GM21515 (cell line): ENCODE measurements around the gene CBY1.
"Not testable (repeated sequence)": the region's sequence is repeated elsewhere in the genome, so short reads cannot be mapped to it uniquely, and the experiment has no call there.

ENCODE experiments used
- ATAC-seq: cut with Tn5 transposase; IDR thresholded peaks from one replicate; pipeline ENCODE4 v1.9.1; 2021; ENCODE audit not compliant: unreplicated experiment

Gene CBY1

DNA sequence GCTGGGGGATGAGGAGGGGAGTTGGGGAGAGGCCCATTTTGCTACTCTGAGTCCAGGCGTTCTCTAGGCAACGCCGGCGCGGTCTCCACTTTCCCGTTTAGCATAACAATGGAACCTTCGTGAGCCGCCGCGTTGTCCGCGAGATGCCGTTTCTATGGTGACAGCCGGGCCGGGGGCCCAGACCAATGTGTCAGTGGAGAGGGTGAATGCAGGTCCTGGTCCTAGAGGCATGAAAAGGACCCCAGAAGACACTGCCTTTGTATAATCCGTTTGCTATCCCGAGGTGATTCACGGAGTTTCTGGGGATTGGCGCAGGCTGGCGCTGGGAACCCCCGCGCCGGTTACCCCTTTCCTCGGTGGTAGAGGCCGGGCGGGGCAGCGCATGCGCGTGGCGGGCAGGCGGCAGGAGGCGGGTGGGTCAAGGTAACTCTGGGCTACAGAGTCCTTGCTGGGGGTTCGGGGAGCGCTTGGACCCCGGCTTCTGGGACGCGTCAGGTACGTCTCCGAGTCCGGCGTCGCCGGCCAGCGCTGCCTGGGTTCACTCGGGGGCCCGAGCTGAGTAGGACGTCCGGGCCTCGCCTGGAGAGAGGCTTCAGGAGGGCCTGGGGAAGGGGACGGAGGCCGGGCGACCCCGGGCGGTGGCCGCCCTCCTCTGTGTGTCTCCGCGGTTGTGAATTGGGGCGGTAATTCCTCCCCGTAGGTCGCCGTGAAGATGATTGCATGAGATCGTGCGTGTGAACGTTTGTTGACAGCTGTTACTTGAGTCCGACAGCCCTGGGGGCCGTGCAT, at the start of gene CBY1, which contains the start of gene FAM227A:
Gene CBY1, plus strand, starts transcription at position 383 of the 789 bp plus-strand sequence. CDS start 11,417 bp downstream, outside the sequence.
Gene FAM227A, minus strand, starts transcription at position 137 of the 789 bp plus-strand sequence. CDS start 6,224 bp downstream, outside the sequence.
- ATAC-seq: peak; percentile 62

DNA sequence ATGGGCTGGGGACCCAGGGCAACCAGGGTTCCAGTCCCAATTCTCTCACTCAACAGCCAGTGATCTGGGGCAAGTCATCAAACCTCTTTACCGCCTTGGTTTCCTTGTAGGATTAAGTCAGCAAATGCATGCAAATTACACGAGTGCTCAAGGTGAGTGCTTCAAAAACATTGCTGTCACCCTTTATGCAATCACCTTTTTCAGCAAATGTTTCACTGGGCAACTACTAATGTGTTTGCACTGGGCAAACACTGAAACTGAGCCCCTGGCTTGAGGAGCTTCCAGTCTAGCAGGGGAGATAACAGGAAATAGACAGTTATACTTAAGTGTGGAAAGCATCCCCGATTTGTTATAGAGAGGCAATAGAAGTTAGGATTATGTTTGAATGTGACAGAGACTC, 48.8 kb upstream of the CBY1 start:
- ATAC-seq: no peak

DNA sequence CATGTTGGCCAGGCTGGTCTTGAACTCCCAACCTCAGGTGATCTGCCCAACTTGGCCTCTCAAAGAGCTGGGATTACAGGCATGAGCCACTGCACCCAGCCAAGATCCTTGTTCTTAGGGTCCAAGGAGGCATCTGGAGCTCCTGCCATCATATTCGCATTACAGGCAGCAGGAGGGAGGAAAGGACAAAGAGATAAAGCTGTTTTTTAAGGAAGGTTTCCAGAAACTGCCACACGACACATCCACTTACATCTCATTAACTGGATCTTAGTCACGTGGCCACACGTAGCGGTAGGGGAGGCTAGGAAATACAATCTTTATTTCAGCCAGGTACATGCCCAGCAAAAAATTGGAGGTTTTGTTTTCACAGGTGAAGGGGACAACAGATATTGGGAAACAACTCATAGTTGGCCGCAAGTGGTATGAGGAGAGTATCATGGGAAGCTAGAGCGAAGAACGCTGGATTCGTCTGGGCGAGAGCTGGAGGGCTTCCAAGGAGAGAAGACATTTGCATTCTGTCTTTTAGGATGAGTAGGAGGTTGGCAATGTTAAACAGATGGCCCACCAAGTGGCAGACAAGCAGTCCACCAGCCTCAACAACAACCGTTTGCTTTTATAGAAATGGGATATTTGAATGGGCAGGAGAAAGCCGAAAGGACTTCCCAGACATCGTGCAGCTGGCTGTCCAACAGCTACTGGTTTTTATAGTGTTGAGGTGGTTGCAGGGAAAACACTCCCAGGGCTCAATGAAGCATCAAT, 47.3 kb upstream of the CBY1 start:
- ATAC-seq: no peak

DNA sequence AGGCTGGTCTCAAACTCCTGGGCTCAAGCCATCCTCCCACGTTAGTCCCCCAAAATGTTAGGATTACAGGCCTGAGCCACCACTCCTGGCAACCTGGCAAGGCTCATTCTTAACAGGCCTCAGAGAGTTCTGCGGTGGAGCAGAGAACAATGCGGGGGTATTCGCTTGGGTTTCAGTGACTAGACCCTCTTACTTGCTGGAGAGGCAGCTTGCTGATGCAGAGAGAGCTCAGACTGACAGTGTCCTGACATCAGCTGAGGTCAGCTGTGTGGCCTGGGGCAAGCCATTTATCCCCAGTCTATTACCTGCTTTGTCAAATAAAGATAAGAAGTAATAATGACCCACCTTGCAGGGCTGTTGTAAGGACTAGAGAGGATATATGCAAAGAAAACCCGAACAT, 46.2 kb upstream of the CBY1 start:
- no peak for ATAC-seq

- ATAC-seq: no peak
These were observed 44.9 kb upstream of the CBY1 start for GRCh38 chr22:38611559-38611958.

GRCh38 chr22:38612217-38613006, 44.0 kb upstream of the CBY1 start:
- ATAC-seq: no peak

- no peak for ATAC-seq
These were observed 42.9 kb upstream of the CBY1 start for GRCh38 chr22:38613588-38613987.

- ATAC-seq: no peak
These were observed 41.9 kb upstream of the CBY1 start for GRCh38 chr22:38614332-38615063.

DNA sequence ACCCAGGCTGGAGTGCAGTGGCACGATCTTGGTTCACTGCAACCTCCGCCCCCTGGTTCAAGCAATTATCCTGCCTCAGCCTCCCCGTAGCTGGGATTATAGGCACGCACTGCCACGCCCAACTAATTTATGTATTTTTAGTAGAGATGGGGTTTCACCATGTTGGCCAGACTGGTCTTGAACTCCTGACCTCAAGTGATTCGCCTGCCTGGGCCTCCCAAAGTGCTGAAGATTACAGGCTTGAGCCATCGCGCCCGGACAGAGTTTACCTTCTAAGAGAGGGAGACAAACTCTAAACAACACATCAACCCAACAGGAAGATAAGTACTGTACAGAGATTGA, 41.4 kb upstream of the CBY1 start:
- not testable (repeated sequence) for ATAC-seq

DNA sequence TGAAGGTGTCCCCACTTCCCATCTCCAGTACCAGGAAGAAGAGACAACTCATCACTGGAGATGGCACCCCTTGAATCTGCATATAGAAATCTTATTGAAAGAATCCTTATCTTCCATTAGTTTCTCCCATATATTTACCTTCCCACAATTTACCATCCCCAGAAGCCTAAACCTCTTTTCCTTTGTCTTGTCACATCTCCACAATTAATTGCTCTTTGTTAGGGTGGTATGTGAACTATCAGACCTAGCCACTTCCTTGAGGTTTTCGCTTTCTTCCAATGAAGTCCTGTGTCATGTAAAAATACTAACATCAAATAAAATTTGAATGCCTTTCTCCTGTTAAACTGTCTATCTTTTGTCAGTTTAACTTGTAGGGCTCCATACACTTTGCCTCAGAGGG, 38.2 kb upstream of the CBY1 start:
- ATAC-seq: no peak

GRCh38 chr22:38618682-38619081, 37.8 kb upstream of the CBY1 start:
- no peak for ATAC-seq

DNA sequence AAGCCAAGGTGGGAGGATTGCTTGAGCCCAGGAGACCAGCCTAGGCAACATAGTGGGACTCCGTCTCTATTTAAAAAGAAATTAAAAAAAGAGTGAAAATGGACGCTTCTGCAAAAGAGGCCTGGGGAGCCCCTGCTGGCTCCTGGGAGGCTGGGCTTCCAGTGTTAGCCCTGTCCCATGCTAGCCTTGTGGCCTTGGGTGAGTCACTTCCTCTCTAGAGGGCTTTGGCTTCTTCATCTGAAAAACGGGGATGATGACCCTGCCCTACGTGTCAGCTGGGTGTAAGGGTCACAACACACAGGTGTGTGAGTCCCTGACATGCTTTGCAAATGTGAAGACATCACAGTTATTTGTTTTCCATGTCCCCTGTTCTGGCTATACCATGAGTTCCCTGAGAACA, 33.1 kb upstream of the CBY1 start:
- no peak for ATAC-seq

- ATAC-seq: no peak
These were observed 28.0 kb upstream of the CBY1 start for GRCh38 chr22:38628444-38628843.

GRCh38 chr22:38629108-38629507, 27.3 kb upstream of the CBY1 start:
- ATAC-seq: no peak

DNA sequence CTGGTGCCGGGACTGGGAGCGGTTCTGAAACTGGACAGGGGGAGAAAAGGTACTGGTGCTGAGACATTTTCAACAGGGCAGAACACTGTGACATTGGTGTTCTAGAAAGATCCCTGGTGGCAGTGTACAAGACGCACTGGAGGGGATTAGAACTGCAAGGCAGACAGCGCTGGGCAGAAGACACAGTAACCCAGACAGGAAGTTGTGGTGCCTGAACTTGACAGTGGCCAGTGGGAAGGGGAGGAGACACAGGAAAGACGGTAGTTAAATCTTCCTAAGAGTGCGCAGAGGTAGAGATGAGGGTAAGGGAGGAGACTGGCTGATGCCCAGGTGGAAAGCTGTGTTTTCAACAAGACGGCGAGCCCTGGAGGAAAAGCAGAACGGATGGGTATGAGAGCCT, 24.7 kb upstream of the CBY1 start:
- no peak for ATAC-seq

GRCh38 chr22:38632528-38632927, 23.9 kb upstream of the CBY1 start:
- ATAC-seq: no peak

DNA sequence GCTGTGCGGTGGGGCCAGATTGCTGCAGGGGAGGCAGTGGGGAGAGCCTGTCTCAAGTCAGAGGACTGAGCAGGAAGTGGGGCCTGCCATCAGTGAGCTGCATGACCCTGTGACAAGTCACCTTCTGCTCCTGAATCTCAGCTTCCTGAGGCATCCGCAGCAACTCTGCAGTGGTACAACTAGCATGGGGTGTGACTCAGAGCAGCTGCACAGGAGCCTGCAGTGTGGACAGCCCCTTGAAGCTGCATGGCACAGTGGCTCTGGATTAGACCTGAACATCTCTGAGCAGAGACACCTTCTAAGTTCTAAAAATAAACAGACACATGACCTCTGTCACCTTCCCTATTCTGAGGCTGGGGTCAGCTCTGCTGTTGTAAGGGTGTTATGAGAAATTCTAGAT, 18.2 kb upstream of the CBY1 start:
- no peak for ATAC-seq

GRCh38 chr22:38638728-38639127, 17.7 kb upstream of the CBY1 start:
- ATAC-seq: no peak

GRCh38 chr22:38641476-38642040, 14.9 kb upstream of the CBY1 start:
- no peak for ATAC-seq

DNA sequence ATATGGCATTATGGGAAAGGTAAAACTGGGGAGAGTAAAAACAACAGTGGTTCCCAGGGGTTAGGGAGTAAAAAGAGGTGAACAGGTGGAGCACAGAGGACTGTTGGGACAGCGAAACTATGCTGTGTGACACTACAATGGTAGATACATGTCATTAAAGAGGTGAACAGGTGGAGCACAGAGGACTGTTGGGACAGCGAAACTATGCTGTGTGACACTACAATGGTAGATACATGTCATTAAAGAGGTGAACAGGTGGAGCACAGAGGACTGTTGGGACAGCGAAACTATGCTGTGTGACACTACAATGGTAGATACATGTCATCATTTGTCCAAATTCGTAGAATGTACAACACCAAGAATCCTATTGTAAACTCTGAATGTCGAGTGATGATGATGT, 12.2 kb upstream of the CBY1 start:
- ATAC-seq: not testable (repeated sequence)

GRCh38 chr22:38645430-38645829, 11.0 kb upstream of the CBY1 start:
- no peak for ATAC-seq
